DOHH2 (cell line): ENCODE results near the gene NOD2.

Experiments used
- CTCF ChIP-seq: fragments of 200-600 bp; sonication (generic); IDR thresholded peaks from one replicate; pipeline ENCODE4 v1.5.1; 2014; ENCODE audit warnings: antibody characterized with exemption, mild to moderate bottlenecking, low read depth, low read length; ENCODE audit not compliant: poor library complexity, severe bottlenecking
- EZH2phosphoT487 ChIP-seq: fragments of 200-600 bp; sonication (generic); IDR thresholded peaks from 2 replicates; pipeline ENCODE4 v1.6.1; 2017; ENCODE audit warnings: borderline replicate concordance, mild to moderate bottlenecking, antibody characterized with exemption, low read length, moderate library complexity, mixed read lengths

GRCh38 chr16:50674831-50675230 lies 18.6 kb upstream of the NOD2 start:
- no peak for TF ChIP-seq CTCF
- no peak for TF ChIP-seq EZH2phosphoT487
